Liver (tissue), 9 donors: ENCODE data around the gene CACNA1D. TPM values are rescaled to one million over a fixed set of nuclear protein-coding genes. Genes with fewer than 3 reads are reported as not detected.
A peak's percentile ranks its signal among the peaks of the same experiment; 100 is the strongest.

Experiments
- DNase-seq: peaks from one replicate; pipeline ENCODE4 v3.0.0-alpha.2; 2017; ENCODE audit warnings: low spot score
- H3K27ac ChIP-seq, 2 donors: one replicate each; pipeline ENCODE4 v1.7.0; 2013; ENCODE audit warnings: inconsistent platforms in 2 of 2, low read length in 2 of 2, control low read depth in 1 of 2, low read depth in 1 of 2, mild to moderate bottlenecking in 1 of 2
- H3K27me3 ChIP-seq, 4 donors: one replicate each; pipeline versions ENCODE4 v1.6.1 to v1.7.0; 2013; ENCODE audit warnings: low read length in 3 of 4, inconsistent platforms in 1 of 4, mild to moderate bottlenecking in 1 of 4, moderate library complexity in 1 of 4; ENCODE audit not compliant: control insufficient read depth in 4 of 4, insufficient read depth in 4 of 4
- H3K36me3 ChIP-seq, 4 donors: one replicate each; pipeline versions ENCODE4 v1.6.1 to v1.7.0; 2013; ENCODE audit warnings: low read length in 3 of 4, mild to moderate bottlenecking in 3 of 4, low read depth in 1 of 4, moderate library complexity in 1 of 4; ENCODE audit not compliant: control insufficient read depth in 4 of 4, insufficient read depth in 3 of 4
- H3K4me1 ChIP-seq, 4 donors: one replicate each; pipeline versions ENCODE4 v1.6.1 to v1.7.0; 2013; ENCODE audit warnings: low read length in 3 of 4, mild to moderate bottlenecking in 3 of 4, moderate library complexity in 1 of 4; ENCODE audit not compliant: control insufficient read depth in 4 of 4, insufficient read depth in 4 of 4
- H3K4me3 ChIP-seq, 3 donors: one replicate each; pipeline versions ENCODE4 v1.6.1 to v1.7.0; 2013; ENCODE audit warnings: low read length in 3 of 3, control low read depth in 1 of 3, low read depth in 1 of 3, mild to moderate bottlenecking in 1 of 3
- H3K9ac ChIP-seq, 2 donors: one replicate each; pipeline ENCODE4 v1.7.0; 2013; ENCODE audit warnings: low read length in 2 of 2, mild to moderate bottlenecking in 2 of 2, moderate library complexity in 2 of 2, control low read depth in 1 of 2, low read depth in 1 of 2
- H3K9me3 ChIP-seq, 4 donors: one replicate each; pipeline versions ENCODE4 v1.6.1 to v1.7.0; 2013; ENCODE audit warnings: low read length in 3 of 4; ENCODE audit not compliant: control insufficient read depth in 4 of 4
- EGR1 ChIP-seq, 2 donors: IDR thresholded peaks; 2 replicates each; pipeline ENCODE4 v1.6.1; 2016 to 2018; ENCODE audit warnings: antibody characterized with exemption in 2 of 2, low read depth in 2 of 2
- FOXA2 ChIP-seq: IDR thresholded peaks from 2 replicates; pipeline ENCODE4 v1.6.1; 2016; ENCODE audit warnings: antibody characterized with exemption
- GABPA ChIP-seq, 2 donors: IDR thresholded peaks in 1 of 2; conservative IDR thresholded peaks in 1 of 2; 2 replicates each; pipeline ENCODE4 v1.6.1; 2016; ENCODE audit warnings: antibody characterized with exemption in 2 of 2, mild to moderate bottlenecking in 1 of 2, moderate library complexity in 1 of 2
- HNF4A ChIP-seq, 2 donors: conservative IDR thresholded peaks; 2 replicates each; pipeline ENCODE4 v1.6.1; 2016; ENCODE audit warnings: antibody characterized with exemption in 2 of 2, mild to moderate bottlenecking in 2 of 2
- HNF4G ChIP-seq: IDR thresholded peaks from 2 replicates; pipeline ENCODE4 v1.6.1; 2016; ENCODE audit warnings: antibody characterized with exemption
- NR2F2 ChIP-seq: IDR thresholded peaks from 2 replicates; pipeline ENCODE4 v1.6.1; 2016; ENCODE audit warnings: antibody characterized with exemption
- RAD21 ChIP-seq, 2 donors: IDR thresholded peaks; 2 replicates each; pipeline ENCODE4 v1.6.1; 2016; ENCODE audit warnings: antibody characterized with exemption in 2 of 2, mild to moderate bottlenecking in 2 of 2
- YY1 ChIP-seq: IDR thresholded peaks from 2 replicates; pipeline ENCODE4 v1.6.1; 2016; ENCODE audit warnings: antibody characterized with exemption, mild to moderate bottlenecking
- WGBS: extraction: QIAGEN DNeasy Blood & Tissue Kit; methylation state at CpG from one replicate; pipeline ENCODE4 v1.1.7; 2013; 5-methylcytosine and 5-hydroxymethylcytosine counted together
- polyA plus RNA-seq, 2 donors: library from polyadenylated mRNA; stranded (reverse) in 1 of 2; unstranded in 1 of 2; fragments of 200-250 nt in 1 of 2; fragments of >200 nt in 1 of 2; fragmentation: Nextera tagmentation in 1 of 2; extraction: Ambion mirVana in 1 of 2; gene quantifications; one replicate each; pipeline versions ENCODE4 v1.2.1 to v1.2.3, GENCODE V29; 2013 to 2015
- total RNA-seq, 2 donors: library from RNA; depleted of rRNA; stranded (reverse); fragments of >200 nt; gene quantifications; one replicate each; pipeline ENCODE4 v1.2.3, GENCODE V29; 2014
- TF ChIP-seq, protein P1 (sequence below): IDR thresholded peaks from 2 replicates; pipeline ENCODE4 v1.6.1; 2016; ENCODE audit warnings: antibody characterized with exemption
- TF ChIP-seq, protein P2 (sequence below): IDR thresholded peaks from 2 replicates; pipeline ENCODE4 v1.6.1; 2016; ENCODE audit warnings: antibody characterized with exemption, mild to moderate bottlenecking
- donor health status: healthy.
- donor health status: healthy.
- donor health status: healthy.
- donor health status: healthy.
- donor health status: healthy.

Gene CACNA1D
- total and polyA plus RNA-seq, 4 donors = 1.8 to 18.9 (median 3.4) TPM

DNA sequence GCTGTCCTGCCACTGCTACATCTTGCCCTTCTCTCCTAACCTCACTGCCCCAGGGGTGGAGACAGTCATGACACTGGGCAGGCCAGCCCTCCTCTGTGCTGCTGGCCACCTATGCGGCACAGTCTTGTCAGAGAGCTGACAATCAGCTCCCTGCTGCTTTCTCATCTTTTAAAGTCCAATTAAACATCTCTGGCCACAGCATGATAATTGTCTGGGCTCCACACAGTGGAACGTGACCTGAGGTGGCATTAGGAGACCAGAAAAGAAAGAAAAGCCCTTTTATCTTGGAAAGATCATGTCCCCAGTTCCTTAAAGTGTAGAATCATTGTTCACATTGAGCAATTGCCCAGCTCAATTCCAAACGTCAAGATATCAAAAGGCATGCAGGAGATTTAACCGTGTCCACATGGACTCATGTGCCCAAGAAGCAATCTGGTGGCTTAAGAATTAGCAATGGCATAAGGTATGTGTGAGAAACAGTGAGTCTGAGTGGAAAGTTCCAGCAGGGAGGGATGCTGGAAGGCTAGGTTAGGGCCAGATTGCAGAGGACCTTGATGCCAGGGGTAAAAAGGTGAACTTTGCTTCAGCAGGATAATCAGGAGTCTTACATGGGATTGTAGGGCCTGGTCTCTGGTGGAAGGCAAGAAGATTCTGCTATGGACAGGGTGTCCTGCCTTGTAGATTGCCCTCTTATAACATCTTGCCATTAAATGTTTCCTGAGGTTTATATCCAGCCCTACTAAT lies 15.3 kb upstream of the CACNA1D start:
- Histone ChIP-seq H3K4me1 (peaks cover 0 to 20% (median 12%) of the 10 kb centered on the region in 4 donors), H3K27ac (peak overlapping the region; percentile 72 to 92), H3K36me3 (no peaks in the 10 kb centered on the region), H3K9ac (peak overlapping the region; percentile 17 to 66), H3K27me3 (no peaks in the 10 kb centered on the region), H3K9me3 (no peaks in the 10 kb centered on the region), H3K4me3 (no peak overlapping the region)
- no peak for DNase-seq
- no peak for TF ChIP-seq GABPA (IDR thresholded peaks at IDR 0.05 in 1 of 2, conservative IDR thresholded peaks at IDR 0.05 in 1 of 2)
- TF ChIP-seq YY1 = peak; percentile 34
- TF ChIP-seq EGR1 (IDR thresholded peaks at IDR 0.05; ENCODE audit: low read depth in 2 of 2) = no peak
- peak; percentile 42 to 63 for TF ChIP-seq HNF4A (conservative IDR thresholded peaks at IDR 0.05)
- WGBS = 19% methylated on average over 4 of the region's 4 CpGs

DNA sequence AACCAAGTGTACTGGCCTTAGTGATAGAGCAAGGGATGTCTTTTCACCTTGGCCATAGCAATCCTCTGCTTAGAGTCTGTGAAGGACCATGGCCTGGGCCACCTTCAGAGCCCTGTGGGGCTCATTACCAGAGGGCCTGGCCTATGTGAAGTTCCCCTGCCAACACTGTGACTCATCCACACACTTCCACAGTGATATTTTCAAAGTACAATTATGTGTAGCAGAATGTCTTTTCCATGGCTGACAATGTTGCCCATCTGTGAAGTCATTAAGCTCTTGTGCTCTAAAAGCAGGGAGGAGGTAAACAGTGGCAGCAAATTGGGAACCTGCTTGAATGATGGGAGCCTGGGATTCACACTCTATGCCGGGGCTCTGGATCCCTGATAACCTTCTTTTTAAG lies 12.2 kb upstream of the CACNA1D start:
- WGBS = 93% methylated on average over 1 of the region's 1 CpG
- no peak for DNase-seq

DNA sequence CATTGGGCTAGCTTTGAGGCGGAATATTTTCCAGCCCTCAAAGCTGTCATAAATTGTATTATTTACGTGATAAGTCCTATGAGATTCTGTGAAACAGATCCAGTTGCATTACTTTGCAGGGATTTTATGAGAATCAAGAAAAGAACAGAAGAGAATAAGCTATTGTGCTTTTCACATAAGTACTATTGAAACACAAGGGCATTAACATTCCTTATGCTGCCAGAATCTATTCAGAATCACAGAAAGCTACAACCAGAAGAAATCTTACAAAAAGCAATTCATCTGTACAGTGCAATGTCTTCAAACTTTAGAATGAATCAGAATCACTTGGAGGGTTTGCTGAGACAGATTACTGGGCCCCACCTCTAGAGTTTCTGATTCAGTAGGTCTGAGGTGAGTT lies 10.6 kb upstream of the CACNA1D start:
- H3K36me3 ChIP-seq = no peaks in the 10 kb centered on the region
- H3K27me3 ChIP-seq = no peaks in the 10 kb centered on the region
- H3K9ac ChIP-seq = no peak overlapping the region
- no peak overlapping the region for H3K27ac ChIP-seq
- H3K4me1 ChIP-seq = peaks cover 0 to 11% (median 7%) of the 10 kb centered on the region in 4 donors
- no peaks in the 10 kb centered on the region for H3K9me3 ChIP-seq
- H3K4me3 ChIP-seq = no peak overlapping the region
- TF ChIP-seq NR2F2 (no peak), GABPA (IDR thresholded peaks at IDR 0.05 in 1 of 2, conservative IDR thresholded peaks at IDR 0.05 in 1 of 2) (no peak)
- TF ChIP-seq, protein P1, sequence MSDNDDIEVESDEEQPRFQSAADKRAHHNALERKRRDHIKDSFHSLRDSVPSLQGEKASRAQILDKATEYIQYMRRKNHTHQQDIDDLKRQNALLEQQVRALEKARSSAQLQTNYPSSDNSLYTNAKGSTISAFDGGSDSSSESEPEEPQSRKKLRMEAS = no peak
- TF ChIP-seq, protein P2, sequence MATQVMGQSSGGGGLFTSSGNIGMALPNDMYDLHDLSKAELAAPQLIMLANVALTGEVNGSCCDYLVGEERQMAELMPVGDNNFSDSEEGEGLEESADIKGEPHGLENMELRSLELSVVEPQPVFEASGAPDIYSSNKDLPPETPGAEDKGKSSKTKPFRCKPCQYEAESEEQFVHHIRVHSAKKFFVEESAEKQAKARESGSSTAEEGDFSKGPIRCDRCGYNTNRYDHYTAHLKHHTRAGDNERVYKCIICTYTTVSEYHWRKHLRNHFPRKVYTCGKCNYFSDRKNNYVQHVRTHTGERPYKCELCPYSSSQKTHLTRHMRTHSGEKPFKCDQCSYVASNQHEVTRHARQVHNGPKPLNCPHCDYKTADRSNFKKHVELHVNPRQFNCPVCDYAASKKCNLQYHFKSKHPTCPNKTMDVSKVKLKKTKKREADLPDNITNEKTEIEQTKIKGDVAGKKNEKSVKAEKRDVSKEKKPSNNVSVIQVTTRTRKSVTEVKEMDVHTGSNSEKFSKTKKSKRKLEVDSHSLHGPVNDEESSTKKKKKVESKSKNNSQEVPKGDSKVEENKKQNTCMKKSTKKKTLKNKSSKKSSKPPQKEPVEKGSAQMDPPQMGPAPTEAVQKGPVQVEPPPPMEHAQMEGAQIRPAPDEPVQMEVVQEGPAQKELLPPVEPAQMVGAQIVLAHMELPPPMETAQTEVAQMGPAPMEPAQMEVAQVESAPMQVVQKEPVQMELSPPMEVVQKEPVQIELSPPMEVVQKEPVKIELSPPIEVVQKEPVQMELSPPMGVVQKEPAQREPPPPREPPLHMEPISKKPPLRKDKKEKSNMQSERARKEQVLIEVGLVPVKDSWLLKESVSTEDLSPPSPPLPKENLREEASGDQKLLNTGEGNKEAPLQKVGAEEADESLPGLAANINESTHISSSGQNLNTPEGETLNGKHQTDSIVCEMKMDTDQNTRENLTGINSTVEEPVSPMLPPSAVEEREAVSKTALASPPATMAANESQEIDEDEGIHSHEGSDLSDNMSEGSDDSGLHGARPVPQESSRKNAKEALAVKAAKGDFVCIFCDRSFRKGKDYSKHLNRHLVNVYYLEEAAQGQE = no peak
- 93% methylated on average over 2 of the region's 2 CpGs for WGBS
- DNase-seq = no peak

More for the DNA sequence above, 12.2 kb upstream of the CACNA1D start:
- Histone ChIP-seq H3K4me1 (peaks cover 0 to 20% (median 12%) of the 10 kb centered on the region in 4 donors), H3K9me3 (no peaks in the 10 kb centered on the region), H3K27me3 (no peaks in the 10 kb centered on the region), H3K27ac (no peak overlapping the region), H3K9ac (no peak overlapping the region), H3K36me3 (no peaks in the 10 kb centered on the region), H3K4me3 (no peak overlapping the region)
- TF ChIP-seq EGR1 (IDR thresholded peaks at IDR 0.05; ENCODE audit: low read depth in 2 of 2) = no peak
- TF ChIP-seq GABPA (IDR thresholded peaks at IDR 0.05 in 1 of 2, conservative IDR thresholded peaks at IDR 0.05 in 1 of 2) = no peak
- TF ChIP-seq RAD21 (IDR thresholded peaks at IDR 0.05) = no peak
- TF ChIP-seq HNF4G = no peak
- TF ChIP-seq, protein P1 = no peak
- TF ChIP-seq FOXA2 = no peak
